ENCODE results near the gene DAB1. TPM values are rescaled to one million over a fixed set of nuclear protein-coding genes. Genes with fewer than 3 reads are reported as not detected.
"Not testable (repeated sequence)": the region's sequence is repeated elsewhere in the genome, so short reads cannot be mapped to it uniquely, and the experiment has no call there.

The DAB1 gene
- total RNA-seq, 2 donors from 2014 or later, result 78.3 to 118 TPM

DNA sequence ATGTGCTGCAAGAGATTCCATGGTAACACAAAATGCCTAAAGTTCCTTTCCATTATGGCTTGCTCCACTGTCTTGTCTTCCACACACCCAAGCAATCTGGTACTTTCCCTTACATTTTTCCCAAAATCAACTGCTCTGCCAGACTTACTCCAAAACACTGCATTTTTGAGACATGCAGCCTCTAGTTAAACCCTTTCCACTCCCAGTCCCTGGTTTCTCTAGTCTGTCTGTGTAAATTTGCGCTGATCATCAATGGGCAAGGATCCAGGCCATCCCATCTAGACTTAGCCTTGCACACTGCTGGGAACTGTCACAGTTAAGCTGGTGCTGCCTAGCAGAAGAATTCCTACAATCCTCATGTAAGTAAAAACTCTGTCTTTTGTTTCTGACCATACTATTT is 47.8 kb downstream of the DAB1 start:
- DNase-seq (ENCODE audit: low spot score), result no peak
- intact Hi-C loops (cut with DNase I), result no loop called here

GRCh38 chr1:57369889-57370288 is 54.0 kb downstream of the DAB1 start:
- intact Hi-C loops (cut with DNase I), result no loop called here
- DNase-seq (ENCODE audit: low spot score), result no peak

DNA sequence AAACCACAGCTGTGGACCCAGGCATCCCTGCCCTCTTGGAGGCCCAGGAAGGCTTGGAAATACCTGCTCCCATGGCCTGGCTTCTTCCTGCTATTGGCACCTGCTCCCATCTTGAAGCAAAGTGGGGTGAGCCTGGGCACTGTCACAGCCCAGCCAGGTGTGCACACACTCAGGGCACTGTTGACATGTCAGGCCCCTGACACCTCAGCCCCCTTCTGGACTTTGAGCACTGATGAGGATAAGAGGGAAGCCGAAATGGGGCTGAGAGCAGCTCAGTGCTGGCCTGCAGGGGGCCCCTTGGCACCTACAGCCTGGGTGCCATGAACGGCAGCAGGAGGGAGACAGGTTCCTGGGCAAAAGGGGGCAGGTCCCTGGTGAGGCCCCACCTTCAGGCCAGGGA is 55.9 kb downstream of the DAB1 start:
- no peak for DNase-seq (ENCODE audit: low spot score)
- intact Hi-C loops (cut with DNase I), result no loop called here

DNA sequence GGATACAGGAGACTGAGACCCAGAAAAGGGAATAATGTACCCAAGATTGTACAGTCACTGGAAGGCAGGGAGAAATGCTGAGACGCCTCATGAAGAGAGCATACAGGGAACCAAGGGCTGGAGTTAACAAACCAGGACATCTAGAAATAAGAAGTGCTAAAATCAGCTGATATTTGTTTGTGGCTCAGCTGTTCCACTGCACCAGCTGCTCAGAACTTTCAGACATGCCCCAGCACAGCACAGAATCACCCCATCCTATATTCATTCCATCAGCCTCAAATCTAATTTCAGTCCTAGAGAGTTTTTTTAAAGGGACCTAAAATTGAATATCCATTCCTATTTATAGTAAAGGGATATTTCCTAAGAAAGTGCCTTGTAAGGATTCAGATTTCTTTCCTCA is 60.2 kb downstream of the DAB1 start:
- intact Hi-C loops (cut with DNase I), result no loop called here
- no peak for DNase-seq (ENCODE audit: low spot score)

DNA sequence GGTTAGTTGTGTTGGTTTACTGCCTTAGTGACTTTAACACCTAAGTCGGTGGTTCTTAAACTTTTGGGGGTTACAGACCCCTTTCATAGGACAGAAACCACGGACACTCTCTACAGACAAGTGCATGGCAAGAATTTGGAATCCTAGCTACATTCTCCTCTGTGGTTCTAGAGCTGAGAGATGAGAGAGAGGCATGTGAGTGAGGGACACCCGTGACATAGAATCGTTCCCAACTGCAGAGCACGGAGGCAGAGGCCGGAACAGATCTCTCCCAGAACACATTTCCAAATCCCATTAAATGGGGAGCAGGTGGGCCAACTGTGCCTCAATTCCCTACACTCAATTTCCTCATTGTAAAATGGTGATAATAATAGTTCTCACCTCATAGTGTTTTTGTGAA is 60.7 kb downstream of the DAB1 start:
- intact Hi-C loops (cut with DNase I), result no loop called here
- no peak for DNase-seq (ENCODE audit: low spot score)

- intact Hi-C loops (cut with DNase I), result no loop called here
- DNase-seq (ENCODE audit: low spot score), result no peak
Observed at GRCh38 chr1:57362480-57362879, 61.4 kb downstream of the DAB1 start.

DNA sequence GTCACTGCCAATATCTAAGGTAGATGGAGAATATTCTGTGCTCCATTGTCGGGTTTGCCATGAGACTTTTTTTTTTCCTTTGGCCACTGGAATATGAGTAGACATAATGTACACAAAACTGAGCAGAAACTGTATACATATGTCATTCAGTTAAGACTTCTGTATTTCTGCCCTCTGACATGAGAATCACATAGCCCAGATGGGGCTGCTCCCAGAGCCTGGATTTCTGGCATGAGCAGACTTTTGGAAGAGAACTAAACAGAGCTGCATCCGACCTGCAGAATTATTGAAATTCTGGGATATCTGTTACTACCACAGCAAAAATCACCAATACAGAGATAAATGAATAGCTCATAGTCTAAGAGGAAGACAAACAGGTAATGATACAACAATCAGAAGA is 62.3 kb downstream of the DAB1 start:
- intact Hi-C loops (cut with DNase I), result no loop called here
- DNase-seq (ENCODE audit: low spot score), result no peak

DNA sequence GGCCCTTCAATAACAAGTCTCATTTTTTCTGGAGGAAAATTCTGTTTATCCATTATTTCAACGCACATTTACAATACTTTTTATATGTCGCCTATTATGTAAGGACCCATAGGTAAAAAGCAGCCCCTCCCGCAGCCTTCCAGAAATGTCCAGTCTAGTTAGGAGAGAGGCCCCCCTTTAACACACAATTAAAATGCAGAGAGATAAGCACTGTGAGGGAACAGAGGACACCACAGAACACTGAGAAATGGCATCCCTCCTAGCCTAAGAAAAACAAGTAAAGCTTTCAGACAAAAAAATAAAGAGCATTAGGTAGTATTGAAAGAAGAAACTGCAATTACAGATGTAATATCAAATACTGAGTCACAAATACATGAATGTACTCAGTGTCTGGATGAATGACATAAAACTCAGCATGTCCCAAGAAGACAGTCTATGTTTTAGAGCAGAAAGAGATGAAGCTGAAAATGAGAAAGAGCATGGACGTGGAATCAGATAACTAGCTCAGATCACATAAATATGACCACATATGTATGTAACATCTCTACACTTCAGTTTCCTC is 62.9 kb downstream of the DAB1 start:
- intact Hi-C loops (cut with DNase I), result no loop called here
- DNase-seq (ENCODE audit: low spot score), result no peak

GRCh38 chr1:57357462-57357861 is 66.4 kb downstream of the DAB1 start:
- DNase-seq (ENCODE audit: low spot score), result no peak
- intact Hi-C loops (cut with DNase I), result no loop called here

- intact Hi-C loops (cut with DNase I), result no loop called here
- no peak for DNase-seq (ENCODE audit: low spot score)
Observed at GRCh38 chr1:57353654-57354053, 70.2 kb downstream of the DAB1 start.

GRCh38 chr1:57350610-57351009 is 73.2 kb downstream of the DAB1 start:
- intact Hi-C loops (cut with DNase I), result no loop called here
- no peak for DNase-seq (ENCODE audit: low spot score)

- intact Hi-C loops (cut with DNase I), result no loop called here
- no peak for DNase-seq (ENCODE audit: low spot score)
Observed at GRCh38 chr1:57348921-57349320, 74.9 kb downstream of the DAB1 start.

DNA sequence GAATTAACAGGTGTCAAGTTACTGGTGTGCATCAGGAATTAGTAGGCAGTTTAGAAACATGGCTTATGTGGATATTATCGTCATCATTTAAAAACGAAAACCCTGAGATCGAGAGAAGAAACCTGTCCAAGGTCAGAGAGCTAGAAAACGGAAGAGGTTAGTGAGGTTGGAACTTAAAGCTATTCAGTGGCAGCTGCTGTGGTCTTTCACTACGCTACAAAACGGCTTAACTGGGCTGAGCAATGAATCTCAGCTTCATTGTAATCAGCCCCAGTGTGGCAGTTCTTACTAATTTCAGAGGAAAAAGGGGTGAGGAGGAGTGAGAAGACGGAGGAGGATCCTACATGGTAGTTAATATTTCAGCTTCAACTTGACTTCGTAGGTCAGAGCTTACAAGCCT is 77.9 kb downstream of the DAB1 start:
- intact Hi-C loops (cut with DNase I), result no loop called here
- DNase-seq (ENCODE audit: low spot score), result no peak

DNA sequence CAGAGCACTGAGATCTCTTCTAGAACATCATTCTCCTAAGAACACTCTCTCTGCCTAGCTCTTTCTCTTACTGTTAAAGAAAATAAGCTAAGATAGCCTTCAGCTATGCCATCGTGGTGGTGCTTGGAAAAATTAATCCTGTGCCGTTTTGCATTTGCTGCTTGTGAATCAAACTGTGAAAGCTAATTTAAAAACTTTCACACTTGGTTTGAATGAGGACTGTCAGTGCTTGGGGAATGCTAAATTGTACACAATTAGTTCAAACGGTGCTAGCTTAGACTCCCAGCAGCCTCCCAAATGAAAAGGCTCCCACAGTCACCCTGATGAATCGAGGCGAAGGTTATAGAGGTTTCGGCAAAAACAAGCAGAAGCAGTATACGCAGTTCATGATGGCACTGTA is 79.6 kb downstream of the DAB1 start:
- DNase-seq (ENCODE audit: low spot score), result no peak
- intact Hi-C loops (cut with DNase I), result no loop called here

DNA sequence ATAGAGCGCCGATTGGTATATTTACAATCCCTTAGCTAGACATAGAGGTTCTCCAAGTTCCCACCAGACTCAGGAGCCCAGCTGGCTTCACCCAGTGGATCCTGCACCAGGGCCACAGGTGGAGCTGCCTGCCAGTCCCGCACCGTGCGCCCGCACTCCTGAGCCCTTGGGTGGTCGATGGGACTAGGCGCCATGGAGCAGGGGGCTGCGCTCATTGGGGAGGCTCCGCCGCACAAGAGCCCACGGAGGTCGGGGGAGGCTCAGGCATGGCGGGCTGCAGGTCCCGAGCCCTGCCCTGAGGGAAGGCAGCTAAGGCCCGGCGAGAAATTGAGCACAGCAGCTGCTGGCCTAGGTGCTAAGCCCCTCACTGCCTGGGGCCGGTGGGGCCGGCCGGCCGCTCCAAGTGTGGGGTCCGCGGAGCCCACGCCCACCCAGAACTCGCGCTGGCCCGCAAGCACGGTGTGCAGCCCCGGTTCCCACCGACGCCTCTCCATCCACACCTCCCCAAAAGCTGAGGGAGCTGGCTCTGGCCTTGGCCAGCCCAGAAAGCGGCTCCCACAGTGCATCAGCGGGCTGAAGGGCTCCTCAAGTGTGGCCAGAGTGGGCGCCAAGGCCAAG is 80.5 kb downstream of the DAB1 start:
- DNase-seq (ENCODE audit: low spot score); intact Hi-C loops (cut with DNase I): not testable (repeated sequence)

GRCh38 chr1:57341721-57342120 is 82.1 kb downstream of the DAB1 start:
- DNase-seq (ENCODE audit: low spot score), result no peak
- intact Hi-C loops (cut with DNase I), result no loop called here

DNA sequence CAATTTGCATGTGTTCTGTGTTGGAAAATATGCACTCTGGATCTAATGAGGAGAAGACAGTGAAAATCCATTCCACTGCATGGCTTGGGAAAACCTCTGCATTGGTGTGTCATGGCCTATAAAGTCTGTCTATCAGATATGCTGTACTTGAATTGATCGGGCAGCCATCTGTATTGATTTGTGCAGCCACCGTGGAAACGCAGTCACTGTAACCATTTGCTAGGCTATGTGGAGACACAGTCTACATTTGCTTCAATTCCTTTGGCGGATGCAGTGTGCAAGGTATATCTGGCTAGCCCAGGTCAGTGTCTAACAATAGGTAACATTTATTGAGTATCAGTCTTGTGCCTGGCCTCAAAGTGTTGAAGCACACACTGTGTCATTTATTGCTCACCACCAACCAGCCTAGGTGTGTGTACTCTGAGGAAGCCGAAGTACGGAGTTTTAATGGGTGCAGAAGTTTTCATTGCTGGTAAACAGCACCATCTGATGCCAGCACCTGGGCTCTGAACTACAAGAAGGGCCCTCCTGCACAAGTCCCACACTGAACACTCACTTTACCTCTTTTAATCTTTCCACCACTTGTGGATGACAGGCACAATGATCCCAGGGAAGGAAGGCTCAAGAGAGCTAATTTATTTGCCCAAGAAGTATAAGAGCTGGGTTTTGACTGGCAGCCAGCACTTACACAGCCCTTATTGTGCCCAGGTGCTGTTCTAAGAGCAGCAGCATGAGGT is 83.4 kb downstream of the DAB1 start:
- intact Hi-C loops (cut with DNase I), result no loop called here
- DNase-seq (ENCODE audit: low spot score), result no peak

DNA sequence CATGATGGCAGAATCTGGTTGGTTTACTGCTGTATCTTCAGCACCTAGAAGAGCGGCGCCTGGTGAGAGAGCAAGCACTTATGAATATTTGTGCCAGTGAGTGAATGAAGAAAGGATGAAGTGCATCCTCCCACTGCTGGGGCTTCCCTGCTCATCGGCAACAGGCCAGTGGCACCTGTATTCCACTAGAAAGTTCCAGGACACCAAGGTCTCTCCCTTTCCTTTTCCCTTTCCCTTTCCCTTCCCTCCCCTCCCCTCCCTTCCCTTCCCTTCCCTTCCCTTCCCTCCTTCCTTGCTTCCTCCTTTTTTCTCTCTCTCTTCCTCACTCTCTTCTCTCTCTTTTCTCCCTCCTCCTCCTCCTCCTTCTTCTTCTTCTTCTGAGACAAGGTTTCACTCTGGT is 86.2 kb downstream of the DAB1 start:
- DNase-seq (ENCODE audit: low spot score), result no peak
- intact Hi-C loops (cut with DNase I), result no loop called here

DNA sequence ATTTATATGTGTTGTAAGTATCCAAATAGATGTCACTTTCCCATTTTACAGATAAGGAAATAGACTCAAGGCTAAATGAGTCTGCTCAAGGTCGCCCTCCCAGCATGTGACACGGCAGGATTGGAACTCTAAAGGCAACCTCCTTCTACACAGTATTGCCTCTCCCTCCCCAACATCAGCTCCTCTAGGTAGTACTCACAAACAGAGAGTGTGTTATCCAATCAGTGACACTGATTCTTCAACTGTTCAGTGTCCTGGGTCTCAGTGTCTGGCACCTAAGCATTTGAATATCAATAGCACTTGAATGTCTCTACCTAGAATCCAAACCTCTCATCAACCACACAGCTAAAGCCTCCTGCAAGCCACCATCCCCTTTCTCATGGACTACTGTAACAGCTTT is 87.1 kb downstream of the DAB1 start:
- intact Hi-C loops (cut with DNase I), result no loop called here
- DNase-seq (ENCODE audit: low spot score), result no peak

DNA sequence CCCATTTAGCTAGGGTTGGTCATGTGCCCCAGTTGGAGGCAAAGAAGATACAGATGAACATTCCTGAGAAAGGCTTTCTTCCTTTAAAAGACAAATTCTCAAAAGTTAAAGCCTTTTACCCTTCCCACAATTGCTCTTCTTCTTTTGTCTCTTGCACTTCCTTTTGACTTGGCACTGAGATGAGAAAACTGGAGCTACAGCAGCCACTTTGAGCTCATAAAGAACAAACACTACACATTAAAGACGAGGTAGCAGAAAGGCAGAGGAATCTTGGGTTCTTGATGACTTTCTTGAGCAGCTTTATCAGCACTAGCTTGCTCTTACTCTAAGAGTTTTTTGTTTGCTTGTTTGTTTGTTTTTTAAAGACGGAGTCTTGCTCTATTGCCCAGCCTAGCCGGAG is 92.2 kb downstream of the DAB1 start:
- no peak for DNase-seq (ENCODE audit: low spot score)
- intact Hi-C loops (cut with DNase I), result no loop called here

DNA sequence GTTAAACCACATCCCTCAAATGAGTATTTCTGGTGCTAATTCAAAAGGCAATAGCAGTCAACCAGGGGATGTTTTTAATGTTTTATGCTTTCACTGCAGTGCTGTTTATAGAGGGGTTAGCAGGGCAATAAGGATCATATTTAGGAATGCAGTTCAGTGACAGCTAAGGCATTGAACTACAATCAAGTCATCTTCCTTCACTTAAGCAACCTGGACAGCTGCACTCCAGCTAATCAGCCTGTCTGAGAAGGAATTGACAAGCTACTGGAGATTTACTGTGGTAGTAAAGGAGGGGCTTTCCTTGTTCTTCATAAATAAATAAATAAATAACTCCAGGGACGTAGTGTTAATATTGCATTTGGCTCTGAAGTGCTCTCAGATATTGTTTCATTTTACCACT is 93.9 kb downstream of the DAB1 start:
- DNase-seq (ENCODE audit: low spot score), result no peak
- intact Hi-C loops (cut with DNase I), result no loop called here
